Spleen (tissue), 7 donors: Measurements from ENCODE around the gene HFM1.

ENCODE experiments used
- CTCF ChIP-seq, 11 experiments: fragments of 200-600 bp in 7 of 11; fragments of 450-650 bp in 4 of 11; sonication (generic) in 4 of 11; IDR thresholded peaks in 8 of 11; conservative IDR thresholded peaks in 3 of 11; 1 replicate in 7 of 11; 2 replicates in 4 of 11; pipeline versions ENCODE4 v1.4.0 to v1.8.0; 2016 to 2021; ENCODE audit warnings: antibody characterized with exemption in 11 of 11, inconsistent platforms in 4 of 11, mild to moderate bottlenecking in 1 of 11
- POLR2A ChIP-seq, 3 donors: fragments of 450-650 bp; IDR thresholded peaks; one replicate each; pipeline ENCODE4 v1.5.1; 2017; ENCODE audit warnings: antibody characterized with exemption in 3 of 3, mild to moderate bottlenecking in 1 of 3
- POLR2AphosphoS5 ChIP-seq, 3 donors: sonication (generic); formaldehyde crosslinking; IDR thresholded peaks; one replicate each; pipeline ENCODE4 v1.5.1; 2017; ENCODE audit warnings: antibody characterized with exemption in 3 of 3
- donor health status: DM: no; HTN: no; CAD: no; lungs with moderate emphysema.
- donor health status: DM: no; HTN: no; CAD: no.
- donor health status: DM: no; HTN: no; CAD: no.

- no peak for TF ChIP-seq CTCF (IDR thresholded peaks at IDR 0.05 in 8 of 11, conservative IDR thresholded peaks at IDR 0.05 in 3 of 11)
- no peak for TF ChIP-seq POLR2AphosphoS5 (IDR thresholded peaks at IDR 0.05)
- TF ChIP-seq POLR2A (IDR thresholded peaks at IDR 0.05): no peak
Observed at GRCh38 chr1:91427741-91428140, 23.1 kb upstream of the HFM1 start.
